ENCODE measurements around the gene FBXO27.

- TF ChIP-seq POLR2A (IDR thresholded peaks at IDR 0.05), result no peak
- TF ChIP-seq, protein P1, sequence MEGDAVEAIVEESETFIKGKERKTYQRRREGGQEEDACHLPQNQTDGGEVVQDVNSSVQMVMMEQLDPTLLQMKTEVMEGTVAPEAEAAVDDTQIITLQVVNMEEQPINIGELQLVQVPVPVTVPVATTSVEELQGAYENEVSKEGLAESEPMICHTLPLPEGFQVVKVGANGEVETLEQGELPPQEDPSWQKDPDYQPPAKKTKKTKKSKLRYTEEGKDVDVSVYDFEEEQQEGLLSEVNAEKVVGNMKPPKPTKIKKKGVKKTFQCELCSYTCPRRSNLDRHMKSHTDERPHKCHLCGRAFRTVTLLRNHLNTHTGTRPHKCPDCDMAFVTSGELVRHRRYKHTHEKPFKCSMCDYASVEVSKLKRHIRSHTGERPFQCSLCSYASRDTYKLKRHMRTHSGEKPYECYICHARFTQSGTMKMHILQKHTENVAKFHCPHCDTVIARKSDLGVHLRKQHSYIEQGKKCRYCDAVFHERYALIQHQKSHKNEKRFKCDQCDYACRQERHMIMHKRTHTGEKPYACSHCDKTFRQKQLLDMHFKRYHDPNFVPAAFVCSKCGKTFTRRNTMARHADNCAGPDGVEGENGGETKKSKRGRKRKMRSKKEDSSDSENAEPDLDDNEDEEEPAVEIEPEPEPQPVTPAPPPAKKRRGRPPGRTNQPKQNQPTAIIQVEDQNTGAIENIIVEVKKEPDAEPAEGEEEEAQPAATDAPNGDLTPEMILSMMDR (IDR thresholded peaks at IDR 0.05 in 8 of 11, conservative IDR thresholded peaks at IDR 0.05 in 3 of 11), result no peak
- no peak for TF ChIP-seq POLR2AphosphoS5 (IDR thresholded peaks at IDR 0.05)
Measured at GRCh38 chr19:39057615-39058014, 25.3 kb upstream of the FBXO27 start.
